GM10266 (cell line): ENCODE data around the gene IL17D.

Source experiments
- DNase-seq: peaks from one replicate; pipeline ENCODE4 v3.0.0; 2012; ENCODE audit errors: extremely low spot score
- TF ChIP-seq, protein P1 (sequence below): IDR thresholded peaks from 2 replicates; pipeline ENCODE4 v1.5.1; 2012; ENCODE audit warnings: mild to moderate bottlenecking, low read depth; ENCODE audit not compliant: control insufficient read depth, insufficient read depth; ENCODE audit errors: missing control alignments

The IL17D gene

DNA sequence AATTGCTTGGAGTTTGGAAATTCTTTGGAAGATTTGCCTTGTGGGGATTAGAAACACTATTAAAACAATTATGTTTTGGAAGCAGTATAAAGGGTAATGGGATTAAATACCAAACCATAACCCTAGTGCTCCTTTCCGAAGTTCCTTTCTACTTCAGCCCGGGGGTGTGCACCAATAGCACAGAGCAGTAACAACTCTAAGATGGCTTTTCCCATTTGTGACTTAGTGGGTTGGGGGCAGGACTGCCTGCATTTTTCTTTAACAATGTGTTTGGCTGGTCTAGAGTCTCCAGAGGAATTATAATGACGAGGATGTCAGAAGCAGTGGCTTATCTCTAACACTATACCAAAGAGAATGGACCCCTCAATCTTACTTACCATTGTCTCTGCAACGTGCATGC, 11.9 kb upstream of the IL17D start:
- TF ChIP-seq, protein P1, sequence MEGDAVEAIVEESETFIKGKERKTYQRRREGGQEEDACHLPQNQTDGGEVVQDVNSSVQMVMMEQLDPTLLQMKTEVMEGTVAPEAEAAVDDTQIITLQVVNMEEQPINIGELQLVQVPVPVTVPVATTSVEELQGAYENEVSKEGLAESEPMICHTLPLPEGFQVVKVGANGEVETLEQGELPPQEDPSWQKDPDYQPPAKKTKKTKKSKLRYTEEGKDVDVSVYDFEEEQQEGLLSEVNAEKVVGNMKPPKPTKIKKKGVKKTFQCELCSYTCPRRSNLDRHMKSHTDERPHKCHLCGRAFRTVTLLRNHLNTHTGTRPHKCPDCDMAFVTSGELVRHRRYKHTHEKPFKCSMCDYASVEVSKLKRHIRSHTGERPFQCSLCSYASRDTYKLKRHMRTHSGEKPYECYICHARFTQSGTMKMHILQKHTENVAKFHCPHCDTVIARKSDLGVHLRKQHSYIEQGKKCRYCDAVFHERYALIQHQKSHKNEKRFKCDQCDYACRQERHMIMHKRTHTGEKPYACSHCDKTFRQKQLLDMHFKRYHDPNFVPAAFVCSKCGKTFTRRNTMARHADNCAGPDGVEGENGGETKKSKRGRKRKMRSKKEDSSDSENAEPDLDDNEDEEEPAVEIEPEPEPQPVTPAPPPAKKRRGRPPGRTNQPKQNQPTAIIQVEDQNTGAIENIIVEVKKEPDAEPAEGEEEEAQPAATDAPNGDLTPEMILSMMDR, result no peak
- no peak for DNase-seq

DNA sequence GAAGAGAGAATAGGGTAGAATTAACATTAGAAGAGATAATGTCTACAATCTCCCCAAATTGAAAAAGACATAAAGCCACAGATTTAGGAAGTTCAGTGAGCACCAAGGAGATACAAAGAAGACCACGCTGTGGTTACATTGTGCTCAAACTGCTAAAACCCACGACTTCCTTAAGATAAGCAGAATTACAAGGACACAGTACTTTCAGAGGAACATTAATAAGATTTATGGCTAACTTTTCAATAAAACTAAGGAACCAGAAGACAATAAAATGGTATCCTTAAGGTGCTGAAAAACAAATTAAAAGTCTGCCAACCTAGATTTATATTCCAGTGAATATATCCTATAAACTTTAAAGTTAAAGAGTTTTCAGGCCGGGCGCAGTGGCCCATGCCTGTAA, 7.4 kb upstream of the IL17D start:
- DNase-seq, result no peak
- TF ChIP-seq, protein P1, result no peak

DNA sequence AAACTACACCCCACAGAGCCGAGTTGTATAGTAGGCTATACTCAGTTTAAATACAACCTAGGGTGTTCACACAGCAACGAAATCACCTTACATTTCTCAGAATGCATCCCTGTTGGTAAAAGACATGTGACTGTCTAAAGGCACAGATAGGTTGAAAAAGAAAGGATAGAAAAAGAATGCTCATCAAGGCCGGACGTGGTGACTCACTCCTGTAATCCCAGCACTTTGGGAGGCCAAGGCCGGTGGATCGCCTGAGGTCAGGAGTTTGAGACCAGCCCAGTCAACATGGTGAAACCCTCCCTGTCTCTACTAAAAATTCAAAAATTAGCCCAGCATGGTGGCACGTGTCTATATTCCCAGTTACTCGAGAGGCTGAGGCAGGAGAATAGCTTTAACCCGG, 3.8 kb upstream of the IL17D start:
- TF ChIP-seq, protein P1, result no peak

DNA sequence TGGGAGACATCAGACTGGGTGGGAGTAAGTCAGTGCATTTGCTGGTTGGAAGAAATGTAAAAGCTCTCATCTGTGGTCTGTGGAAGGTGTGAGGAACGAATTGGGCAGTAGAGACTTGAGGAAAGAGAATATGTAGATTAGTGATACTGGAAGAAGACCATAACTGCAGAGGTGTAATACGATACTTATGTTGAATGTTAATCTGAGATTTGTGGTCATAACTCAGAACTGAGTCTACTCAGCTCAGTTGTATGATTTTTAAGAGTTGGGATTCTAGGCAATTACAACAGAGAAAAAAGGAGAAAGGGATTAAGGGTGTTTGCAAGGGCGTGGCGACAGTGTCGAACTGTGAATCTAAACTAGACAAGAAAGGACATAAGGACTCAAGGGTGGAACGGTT, 3.2 kb upstream of the IL17D start:
- DNase-seq, result no peak
- TF ChIP-seq, protein P1, result no peak

More for the DNA sequence above, 3.8 kb upstream of the IL17D start:
- no peak for DNase-seq

DNA sequence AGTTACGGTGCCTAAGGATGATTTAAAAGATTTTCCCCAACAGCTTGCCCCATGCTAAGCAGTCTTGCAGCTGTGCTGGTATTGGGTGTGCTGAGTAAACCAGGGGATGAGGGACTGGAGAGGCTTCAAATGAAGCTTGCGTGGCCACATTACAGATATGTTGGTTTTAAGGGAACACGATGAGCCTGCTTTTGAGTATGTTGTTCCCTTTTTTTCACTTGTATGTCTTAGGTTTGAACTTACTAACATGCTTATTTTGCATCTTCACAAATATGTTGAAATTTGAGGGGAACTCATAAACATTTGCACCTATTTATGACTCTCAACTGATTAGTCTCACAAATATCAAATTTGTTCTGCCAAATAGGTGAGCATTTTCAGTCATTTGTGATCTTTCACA, 2.0 kb upstream of the IL17D start:
- no peak for DNase-seq
- TF ChIP-seq, protein P1, result no peak

DNA sequence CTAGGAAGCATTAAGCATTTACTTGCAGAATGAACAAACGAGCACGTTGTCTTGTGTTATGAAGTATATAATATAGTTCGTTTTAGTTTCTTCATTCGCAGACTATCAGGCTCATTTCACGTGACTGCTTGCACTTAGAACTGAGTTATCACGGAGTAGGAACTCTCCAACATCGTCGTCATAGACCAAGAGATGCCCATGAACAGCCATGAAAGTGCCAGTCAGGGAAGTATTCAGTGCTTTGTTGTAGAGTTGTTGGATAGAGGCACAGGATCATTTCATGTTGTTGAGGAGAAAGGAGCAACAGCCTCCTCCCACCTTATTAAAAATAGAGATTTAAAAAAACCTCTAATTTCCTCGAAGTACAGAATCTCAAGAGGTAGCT, 977 bp upstream of the IL17D start:
- DNase-seq, result peak; percentile 31

DNA sequence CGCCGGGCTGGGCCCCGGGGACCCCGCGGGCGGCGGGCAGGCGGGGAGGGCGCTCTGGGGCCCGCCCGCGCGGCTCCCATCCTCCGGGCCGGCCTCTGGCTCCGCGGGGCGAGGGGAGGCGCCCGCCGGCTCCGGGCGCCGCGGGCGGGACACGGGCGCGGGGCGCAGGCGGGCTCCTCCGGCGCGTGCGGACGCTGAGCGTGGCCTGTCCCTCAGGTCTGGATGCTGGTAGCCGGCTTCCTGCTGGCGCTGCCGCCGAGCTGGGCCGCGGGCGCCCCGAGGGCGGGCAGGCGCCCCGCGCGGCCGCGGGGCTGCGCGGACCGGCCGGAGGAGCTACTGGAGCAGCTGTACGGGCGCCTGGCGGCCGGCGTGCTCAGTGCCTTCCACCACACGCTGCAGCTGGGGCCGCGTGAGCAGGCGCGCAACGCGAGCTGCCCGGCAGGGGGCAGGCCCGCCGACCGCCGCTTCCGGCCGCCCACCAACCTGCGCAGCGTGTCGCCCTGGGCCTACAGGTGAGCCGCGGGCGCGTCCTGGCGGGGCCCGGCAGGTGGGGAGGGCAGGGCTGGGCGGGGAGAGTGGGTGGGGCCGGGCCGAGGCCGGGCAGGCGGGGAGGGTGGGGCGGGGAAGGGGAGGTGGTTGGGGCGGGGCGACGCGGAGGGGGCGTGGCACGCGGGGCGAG, 420 bp downstream of the IL17D start:
- TF ChIP-seq, protein P1, result peak; percentile 76
- DNase-seq, result peak; percentile 95

More for the DNA sequence above, 977 bp upstream of the IL17D start:
- TF ChIP-seq, protein P1, result no peak
